Non-pigmented ciliary epithelial cell (primary cell): ENCODE measurements around the gene OR5AU1.
"Not testable (repeated sequence)": the region's sequence is repeated elsewhere in the genome, so short reads cannot be mapped to it uniquely, and the experiment has no call there.

ENCODE experiments used
- DNase-seq: peaks from one replicate; pipeline ENCODE4 v3.0.0-alpha.2; 2010; ENCODE audit warnings: low read depth

The OR5AU1 gene

GRCh38 chr14:21171128-21171527 lies 15.3 kb upstream of the OR5AU1 start:
- DNase-seq = no peak

- no peak for DNase-seq
Observed at GRCh38 chr14:21169573-21169972, 13.7 kb upstream of the OR5AU1 start.

GRCh38 chr14:21168055-21168454 lies 12.2 kb upstream of the OR5AU1 start:
- no peak for DNase-seq

GRCh38 chr14:21165670-21166069 lies 9.8 kb upstream of the OR5AU1 start:
- DNase-seq = not testable (repeated sequence)

GRCh38 chr14:21165002-21165605 lies 9.2 kb upstream of the OR5AU1 start:
- DNase-seq = not testable (repeated sequence)

GRCh38 chr14:21163871-21164291 lies 8.0 kb upstream of the OR5AU1 start:
- no peak for DNase-seq

- no peak for DNase-seq
Observed at GRCh38 chr14:21162081-21162480, 6.2 kb upstream of the OR5AU1 start.

GRCh38 chr14:21160061-21160610 lies 4.3 kb upstream of the OR5AU1 start:
- DNase-seq = no peak

- DNase-seq = peak; percentile 8
Observed at GRCh38 chr14:21158175-21158574, 2.3 kb upstream of the OR5AU1 start.

- no peak for DNase-seq
Observed at GRCh38 chr14:21149641-21150367, 6.1 kb downstream of the OR5AU1 start.

- no peak for DNase-seq
Observed at GRCh38 chr14:21145437-21145836, 10.4 kb downstream of the OR5AU1 start.

- DNase-seq = no peak
Observed at GRCh38 chr14:21142357-21142756, 13.5 kb downstream of the OR5AU1 start.

GRCh38 chr14:21136024-21136423 lies 19.8 kb downstream of the OR5AU1 start:
- DNase-seq = no peak

- DNase-seq = no peak
Observed at GRCh38 chr14:21133901-21134300, 22.0 kb downstream of the OR5AU1 start.

- no peak for DNase-seq
Observed at GRCh38 chr14:21123429-21123828, 32.4 kb downstream of the OR5AU1 start.

GRCh38 chr14:21121122-21121521 lies 34.7 kb downstream of the OR5AU1 start:
- DNase-seq = no peak

- DNase-seq = no peak
Observed at GRCh38 chr14:21120686-21121085, 35.2 kb downstream of the OR5AU1 start.

- no peak for DNase-seq
Observed at GRCh38 chr14:21118933-21119332, 36.9 kb downstream of the OR5AU1 start.

- no peak for DNase-seq
Observed at GRCh38 chr14:21113369-21113768, 42.5 kb downstream of the OR5AU1 start.

- DNase-seq = no peak
Observed at GRCh38 chr14:21112255-21112654, 43.6 kb downstream of the OR5AU1 start.

GRCh38 chr14:21109377-21110138 lies 46.3 kb downstream of the OR5AU1 start:
- DNase-seq = no peak

- no peak for DNase-seq
Observed at GRCh38 chr14:21108791-21109190, 47.1 kb downstream of the OR5AU1 start.

GRCh38 chr14:21107283-21107800 lies 48.5 kb downstream of the OR5AU1 start:
- no peak for DNase-seq
